Kidney (tissue), 14 donors: ENCODE measurements around the gene ELN. TPM values are rescaled to one million over a fixed set of nuclear protein-coding genes. Genes with fewer than 3 reads are reported as not detected.

Experiments
- DNase-seq, 5 donors: peaks; one replicate each; pipeline ENCODE4 v3.0.0-alpha.2; 2013 to 2020
- FAIRE-seq: peaks from 2 replicates; lab custom pipeline; 2012; peaks lifted over from hg19 to GRCh38; lab: Jason Lieb, UNC
- H3K27ac ChIP-seq, 2 donors: one replicate each; pipeline ENCODE4 v1.7.0; 2013; ENCODE audit warnings: low read depth in 2 of 2, low read length in 2 of 2, inconsistent platforms in 1 of 2
- H3K27me3 ChIP-seq: one replicate; pipeline ENCODE4 v1.7.1; 2013; ENCODE audit warnings: low read length, inconsistent platforms; ENCODE audit not compliant: control insufficient read depth, insufficient read depth
- H3K36me3 ChIP-seq, 3 donors: one replicate each; pipeline versions ENCODE4 v1.7.0 to v1.7.1; 2013; ENCODE audit warnings: low read length in 3 of 3, control low read depth in 1 of 3, inconsistent platforms in 1 of 3; ENCODE audit not compliant: insufficient read depth in 3 of 3, control insufficient read depth in 2 of 3
- H3K4me1 ChIP-seq, 3 donors: one replicate each; pipeline versions ENCODE4 v1.7.0 to v1.7.1; 2013; ENCODE audit warnings: low read length in 3 of 3, inconsistent platforms in 1 of 3, low read depth in 1 of 3; ENCODE audit not compliant: control insufficient read depth in 2 of 3, insufficient read depth in 2 of 3
- H3K4me3 ChIP-seq, 3 donors: one replicate each; pipeline versions ENCODE4 v1.7.0 to v1.8.1; 2013; ENCODE audit warnings: low read length in 3 of 3, control low read depth in 1 of 3, inconsistent platforms in 1 of 3
- H3K9ac ChIP-seq, 3 donors: one replicate each; pipeline versions ENCODE4 v1.7.0 to v1.7.1; 2013; ENCODE audit warnings: low read length in 3 of 3, control low read depth in 1 of 3, inconsistent platforms in 1 of 3
- H3K9me3 ChIP-seq, 3 donors: one replicate each; pipeline versions ENCODE4 v1.7.0 to v1.7.1; 2013; ENCODE audit warnings: low read length in 3 of 3, control low read depth in 1 of 3, inconsistent platforms in 1 of 3; ENCODE audit not compliant: control insufficient read depth in 2 of 3, insufficient read depth in 1 of 3
- intact Hi-C: fragments of 100-400 bp; cut with DNase I; formaldehyde crosslinking; loops from one replicate; pipeline ENCODE4 v1.11.1; 2022
- polyA plus RNA-seq: library from polyadenylated mRNA; stranded (reverse); fragments of 350-450 nt; fragmentation: Illumina TruSeq; extraction: RNeasy Lipid Tissue Mini Kit (QIAGEN cat#74804); gene quantifications from one replicate; pipeline ENCODE4 v1.2.3, GENCODE V29; 2014; ENCODE audit warnings: low read depth, low replicate concordance; ENCODE audit not compliant: insufficient read depth
- total RNA-seq: library from RNA; stranded (reverse); fragmentation: NEBNext Ultra II Directional; extraction: Animal tissue kit (Norgen Biotek cat#: 25700); gene quantifications from one replicate; pipeline ENCODE4 v1.2.1, GENCODE V29; 2021
- TF ChIP-seq, protein P1 (sequence below): IDR thresholded peaks from 3 replicates; pipeline ENCODE4 v1.5.1; 2012; ENCODE audit warnings: mild to moderate bottlenecking, moderate library complexity, borderline replicate concordance; ENCODE audit not compliant: insufficient read depth; ENCODE audit errors: extremely low read depth
- donor health status: control.
- donor health status: control.
- donor health status: control.
- donor health status: control.
- donor health status: control.
- donor health status: DM: yes; HTN: yes; CAD: no.
- donor health status: Normal renal cell carcinoma (clear cell type).

Gene ELN
- total and polyA plus RNA-seq, 2 donors from 2014 or later = 14.9 to 44.8 TPM

- FAIRE-seq = no peak
Observed at GRCh38 chr7:73984481-73985205, 43.3 kb upstream of the ELN start.

GRCh38 chr7:73985737-73986141 lies 42.2 kb upstream of the ELN start:
- H3K4me1 ChIP-seq = no peaks in the 10 kb centered on the region
- FAIRE-seq (no peak), DNase-seq (peak in 1 of 5 donors; percentile 59)
- no peaks in the 10 kb centered on the region for H3K36me3 ChIP-seq
- H3K9me3 ChIP-seq = no peaks in the 10 kb centered on the region
- H3K27me3 ChIP-seq = no peaks in the 10 kb centered on the region
- no peak overlapping the region for H3K9ac ChIP-seq
- TF ChIP-seq, protein P1, sequence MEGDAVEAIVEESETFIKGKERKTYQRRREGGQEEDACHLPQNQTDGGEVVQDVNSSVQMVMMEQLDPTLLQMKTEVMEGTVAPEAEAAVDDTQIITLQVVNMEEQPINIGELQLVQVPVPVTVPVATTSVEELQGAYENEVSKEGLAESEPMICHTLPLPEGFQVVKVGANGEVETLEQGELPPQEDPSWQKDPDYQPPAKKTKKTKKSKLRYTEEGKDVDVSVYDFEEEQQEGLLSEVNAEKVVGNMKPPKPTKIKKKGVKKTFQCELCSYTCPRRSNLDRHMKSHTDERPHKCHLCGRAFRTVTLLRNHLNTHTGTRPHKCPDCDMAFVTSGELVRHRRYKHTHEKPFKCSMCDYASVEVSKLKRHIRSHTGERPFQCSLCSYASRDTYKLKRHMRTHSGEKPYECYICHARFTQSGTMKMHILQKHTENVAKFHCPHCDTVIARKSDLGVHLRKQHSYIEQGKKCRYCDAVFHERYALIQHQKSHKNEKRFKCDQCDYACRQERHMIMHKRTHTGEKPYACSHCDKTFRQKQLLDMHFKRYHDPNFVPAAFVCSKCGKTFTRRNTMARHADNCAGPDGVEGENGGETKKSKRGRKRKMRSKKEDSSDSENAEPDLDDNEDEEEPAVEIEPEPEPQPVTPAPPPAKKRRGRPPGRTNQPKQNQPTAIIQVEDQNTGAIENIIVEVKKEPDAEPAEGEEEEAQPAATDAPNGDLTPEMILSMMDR = no peak
- no peak overlapping the region for H3K4me3 ChIP-seq
- intact Hi-C loops = no loop called here
- H3K27ac ChIP-seq = no peak overlapping the region

More at GRCh38 chr7:73984481-73985205, 43.3 kb upstream of the ELN start:
- Histone ChIP-seq H3K9me3 (no peaks in the 10 kb centered on the region), H3K4me3 (no peak overlapping the region), H3K4me1 (no peaks in the 10 kb centered on the region), H3K27me3 (no peaks in the 10 kb centered on the region), H3K9ac (no peak overlapping the region), H3K27ac (no peak overlapping the region), H3K36me3 (no peaks in the 10 kb centered on the region)
- TF ChIP-seq, protein P1 = no peak
- intact Hi-C loops = no loop called here
- peak in 2 of 5 donors; percentile 22 to 32 for DNase-seq

- H3K27ac ChIP-seq = no peak overlapping the region
- DNase-seq (peak in 1 of 5 donors; percentile 66), FAIRE-seq (no peak)
- H3K4me1 ChIP-seq = no peaks in the 10 kb centered on the region
- no peak overlapping the region for H3K9ac ChIP-seq
- intact Hi-C loops = no loop called here
- H3K4me3 ChIP-seq = no peak overlapping the region
- no peaks in the 10 kb centered on the region for H3K9me3 ChIP-seq
- TF ChIP-seq, protein P1 = no peak
- no peaks in the 10 kb centered on the region for H3K36me3 ChIP-seq
- no peaks in the 10 kb centered on the region for H3K27me3 ChIP-seq
Observed at GRCh38 chr7:73986158-73986631, 41.8 kb upstream of the ELN start.

GRCh38 chr7:73987298-73987697 lies 40.7 kb upstream of the ELN start:
- DNase-seq (no peak), FAIRE-seq (no peak)
- intact Hi-C loops = no loop called here
- H3K4me1 ChIP-seq = no peaks in the 10 kb centered on the region
- no peaks in the 10 kb centered on the region for H3K27me3 ChIP-seq
- H3K27ac ChIP-seq = no peak overlapping the region
- H3K9me3 ChIP-seq = no peaks in the 10 kb centered on the region
- no peaks in the 10 kb centered on the region for H3K36me3 ChIP-seq
- H3K4me3 ChIP-seq = no peak overlapping the region
- TF ChIP-seq, protein P1 = no peak
- H3K9ac ChIP-seq = no peak overlapping the region
